Mammary epithelial cell (primary cell): Measurements from ENCODE around the gene TNN.

ENCODE experiments used
- CTCF ChIP-seq, 2 donors: IDR thresholded peaks in 1 of 2; conservative IDR thresholded peaks in 1 of 2; 2 replicates each; pipeline ENCODE4 v1.5.1; 2011 to 2012; ENCODE audit warnings: inconsistent platforms in 2 of 2, low read length in 2 of 2, mild to moderate bottlenecking in 2 of 2, control low read depth in 1 of 2, low read depth in 1 of 2; ENCODE audit not compliant: insufficient read depth in 1 of 2; ENCODE audit errors: extremely low read depth in 1 of 2
- EZH2 ChIP-seq: IDR thresholded peaks from 2 replicates; pipeline ENCODE4 v1.6.1; 2012; ENCODE audit warnings: low read length, inconsistent platforms, borderline replicate concordance

- no peak for TF ChIP-seq CTCF (conservative IDR thresholded peaks at IDR 0.05 in 1 of 2, IDR thresholded peaks at IDR 0.05 in 1 of 2; ENCODE audit: extremely low read depth in 1 of 2, insufficient read depth in 1 of 2, low read depth in 1 of 2, low read length in 2 of 2)
- no peak for TF ChIP-seq EZH2
Observed at GRCh38 chr1:175124861-175125260, 57.2 kb downstream of the TNN start.
